ENCODE results near the gene NDE1.

GRCh38 chr16:15752717-15753488, 102.9 kb downstream of the NDE1 start:
- TF ChIP-seq CTCF (conservative IDR thresholded peaks at IDR 0.05; ENCODE audit: low read length) = no peak
- no peak for TF ChIP-seq EZH2phosphoT487 (IDR thresholded peaks at IDR 0.05; ENCODE audit: borderline replicate concordance, low read depth, low read length)

Data from OCI-LY7 (cell line).